SU-DHL-6 (cell line): ENCODE results near the gene UNC13B.

Experiments used
- H2AFZ ChIP-seq: fragments of 200-600 bp; sonication (generic); 2 replicates; pipeline ENCODE4 v1.6.1; 2014; ENCODE audit warnings: low read depth, mild to moderate bottlenecking, moderate library complexity, mixed read lengths, antibody characterized with exemption, low read length; ENCODE audit not compliant: severe bottlenecking
- H3F3A ChIP-seq: fragments of 200-600 bp; shearing (Covaris generic); 2 replicates; pipeline ENCODE4 v1.6.0; 2016; ENCODE audit warnings: antibody characterized with exemption, mild to moderate bottlenecking; ENCODE audit not compliant: insufficient read depth
- H3K27ac ChIP-seq: fragments of 200-600 bp; sonication (generic); 2 replicates; pipeline ENCODE4 v1.5.1; 2016; ENCODE audit warnings: low read depth, mild to moderate bottlenecking, low read length, moderate library complexity, mixed read lengths
- H3K27me3 ChIP-seq: fragments of 200-600 bp; sonication (generic), shearing (Covaris generic); 2 replicates; pipeline ENCODE4 v1.6.0; 2014; ENCODE audit warnings: mild to moderate bottlenecking, low read length
- H3K36me3 ChIP-seq: fragments of 200-600 bp; sonication (generic); 2 replicates; pipeline ENCODE4 v1.6.1; 2014; ENCODE audit warnings: mild to moderate bottlenecking, low read length, mixed read lengths
- H3K4me2 ChIP-seq: fragments of 300-600, 200-600 bp; shearing (Covaris generic), sonication (generic); 2 replicates; pipeline ENCODE4 v1.6.0; 2014; ENCODE audit warnings: low read length, low read depth, mild to moderate bottlenecking; ENCODE audit not compliant: poor library complexity, severe bottlenecking
- H3K4me3 ChIP-seq: fragments of 200-600 bp; sonication (generic); 2 replicates; pipeline ENCODE4 v1.5.1; 2014; ENCODE audit warnings: antibody characterized with exemption, low read length, mild to moderate bottlenecking, mixed read lengths; ENCODE audit not compliant: insufficient read depth, poor library complexity, severe bottlenecking
- H3K79me2 ChIP-seq: fragments of 200-600 bp; sonication (generic); 2 replicates; pipeline ENCODE4 v1.6.1; 2014; ENCODE audit warnings: mild to moderate bottlenecking, low read length, moderate library complexity; ENCODE audit not compliant: insufficient read depth
- H3K9ac ChIP-seq: fragments of 200-600 bp; sonication (generic); 2 replicates; pipeline ENCODE4 v1.7.0; 2014; ENCODE audit warnings: mild to moderate bottlenecking, low read length
- H3K9me2 ChIP-seq: fragments of 200-600 bp; sonication (generic); replicated peaks from 2 replicates; pipeline ENCODE4 v1.6.1; 2014; ENCODE audit warnings: low read length; ENCODE audit not compliant: insufficient read depth
- H3K9me3 ChIP-seq: fragments of 200-600 bp; sonication (generic); 2 replicates; pipeline ENCODE4 v1.6.1; 2014; ENCODE audit warnings: low read length, mixed read lengths; ENCODE audit not compliant: insufficient read depth
- H4K20me1 ChIP-seq: fragments of 200-600 bp; sonication (generic); 2 replicates; pipeline ENCODE4 v1.6.1; 2014; ENCODE audit warnings: low read depth, mild to moderate bottlenecking, antibody characterized with exemption, low read length, moderate library complexity, mixed read lengths
- EZH2phosphoT487 ChIP-seq: fragments of 200-600 bp; sonication (generic), shearing (Covaris generic); conservative IDR thresholded peaks from 2 replicates; pipeline ENCODE4 v1.6.1; 2018; ENCODE audit warnings: mild to moderate bottlenecking, antibody characterized with exemption, low read length, moderate library complexity, mixed read lengths
- TF ChIP-seq, protein P1 (sequence below): fragments of 200-600 bp; sonication (generic); IDR thresholded peaks from one replicate; pipeline ENCODE4 v1.5.1; 2017; ENCODE audit warnings: antibody characterized with exemption, mild to moderate bottlenecking, low read length, moderate library complexity; ENCODE audit not compliant: insufficient read depth, poor library complexity, severe bottlenecking

UNC13B gene

DNA sequence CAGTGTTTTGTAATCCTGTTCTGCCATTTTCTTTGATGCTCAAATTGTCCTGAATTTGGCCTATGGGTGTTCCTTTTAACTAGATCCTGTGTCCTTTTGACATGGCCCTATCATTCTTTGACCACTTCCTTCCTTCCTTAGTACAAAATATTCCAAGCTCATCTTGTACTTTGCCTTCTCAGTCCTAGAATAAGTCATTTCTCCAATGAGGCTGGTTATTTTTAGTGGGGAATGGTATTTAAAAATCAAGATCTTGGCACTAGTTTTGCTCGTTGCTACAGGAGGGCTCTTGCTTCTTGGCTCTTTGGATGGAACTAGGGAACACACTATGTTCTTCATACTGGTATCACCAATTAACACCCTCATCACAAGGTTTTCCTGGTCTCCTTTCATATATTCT is 108.1 kb downstream of the UNC13B start:
- Histone ChIP-seq H3K27me3 (no peaks in the 10 kb centered on the region), H3F3A (no peaks in the 10 kb centered on the region), H4K20me1 (no peaks in the 10 kb centered on the region), H3K79me2 (no peaks in the 10 kb centered on the region), H3K36me3 (no peaks in the 10 kb centered on the region), H2AFZ (no peak overlapping the region), H3K9ac (no peak overlapping the region), H3K9me3 (no peaks in the 10 kb centered on the region), H3K27ac (no peak overlapping the region), H3K4me3 (no peak overlapping the region), H3K9me2 (no peaks in the 10 kb centered on the region), H3K4me2 (no peak overlapping the region)
- TF ChIP-seq EZH2phosphoT487 = no peak
- TF ChIP-seq, protein P1, sequence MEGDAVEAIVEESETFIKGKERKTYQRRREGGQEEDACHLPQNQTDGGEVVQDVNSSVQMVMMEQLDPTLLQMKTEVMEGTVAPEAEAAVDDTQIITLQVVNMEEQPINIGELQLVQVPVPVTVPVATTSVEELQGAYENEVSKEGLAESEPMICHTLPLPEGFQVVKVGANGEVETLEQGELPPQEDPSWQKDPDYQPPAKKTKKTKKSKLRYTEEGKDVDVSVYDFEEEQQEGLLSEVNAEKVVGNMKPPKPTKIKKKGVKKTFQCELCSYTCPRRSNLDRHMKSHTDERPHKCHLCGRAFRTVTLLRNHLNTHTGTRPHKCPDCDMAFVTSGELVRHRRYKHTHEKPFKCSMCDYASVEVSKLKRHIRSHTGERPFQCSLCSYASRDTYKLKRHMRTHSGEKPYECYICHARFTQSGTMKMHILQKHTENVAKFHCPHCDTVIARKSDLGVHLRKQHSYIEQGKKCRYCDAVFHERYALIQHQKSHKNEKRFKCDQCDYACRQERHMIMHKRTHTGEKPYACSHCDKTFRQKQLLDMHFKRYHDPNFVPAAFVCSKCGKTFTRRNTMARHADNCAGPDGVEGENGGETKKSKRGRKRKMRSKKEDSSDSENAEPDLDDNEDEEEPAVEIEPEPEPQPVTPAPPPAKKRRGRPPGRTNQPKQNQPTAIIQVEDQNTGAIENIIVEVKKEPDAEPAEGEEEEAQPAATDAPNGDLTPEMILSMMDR = no peak

- Histone ChIP-seq H2AFZ (no peak overlapping the region), H3K4me2 (no peak overlapping the region), H3K27ac (no peak overlapping the region), H3K9me3 (no peaks in the 10 kb centered on the region), H3F3A (no peaks in the 10 kb centered on the region), H4K20me1 (no peaks in the 10 kb centered on the region), H3K9me2 (no peaks in the 10 kb centered on the region), H3K9ac (no peak overlapping the region), H3K4me3 (no peak overlapping the region), H3K36me3 (no peaks in the 10 kb centered on the region), H3K79me2 (no peaks in the 10 kb centered on the region), H3K27me3 (no peaks in the 10 kb centered on the region)
- TF ChIP-seq, protein P1 = no peak
- no peak for TF ChIP-seq EZH2phosphoT487
These were observed 109.8 kb downstream of the UNC13B start for GRCh38 chr9:35271637-35272036.

DNA sequence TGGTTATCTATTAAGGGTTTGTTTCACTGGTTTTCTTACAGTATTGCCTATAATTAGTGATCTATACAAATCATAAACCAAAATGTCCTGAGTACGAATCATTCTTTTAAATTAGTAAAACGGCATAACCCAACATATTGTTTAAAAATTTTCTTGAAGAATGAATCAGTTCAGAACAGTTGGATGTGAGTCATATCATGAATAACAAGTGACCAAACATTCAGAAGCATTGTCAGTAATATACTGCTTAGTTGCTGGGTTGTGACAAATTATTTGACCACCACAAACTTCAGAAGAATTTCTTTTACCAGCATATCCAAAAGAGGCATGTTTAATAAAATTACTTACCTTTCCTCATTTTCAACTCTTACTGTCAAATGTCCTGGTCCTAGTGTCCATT is 111.2 kb downstream of the UNC13B start:
- Histone ChIP-seq H3K4me2 (no peak overlapping the region), H4K20me1 (no peaks in the 10 kb centered on the region), H2AFZ (no peak overlapping the region)

More for the DNA sequence above, 111.2 kb downstream of the UNC13B start:
- Histone ChIP-seq H3K27ac (no peak overlapping the region), H3K79me2 (no peaks in the 10 kb centered on the region), H3K4me3 (no peak overlapping the region), H3K36me3 (no peaks in the 10 kb centered on the region), H3K9ac (no peak overlapping the region), H3F3A (no peaks in the 10 kb centered on the region), H3K9me2 (no peaks in the 10 kb centered on the region), H3K9me3 (no peaks in the 10 kb centered on the region), H3K27me3 (no peaks in the 10 kb centered on the region)
- TF ChIP-seq, protein P1 = no peak
- TF ChIP-seq EZH2phosphoT487 = no peak
